Right ventricle myocardium inferior (tissue), 1 donor: ENCODE data around the gene SORCS3. TPM values are rescaled to one million over a fixed set of nuclear protein-coding genes. Genes with fewer than 3 reads are reported as not detected.
A peak's percentile ranks its signal among the peaks of the same experiment; 100 is the strongest.

Experiments
- ATAC-seq: fragments of 200-7000 bp; cut with Tn5 transposase; one replicate; pipeline ENCODE4 v1.9.1; 2020; ENCODE audit warnings: mild to moderate bottlenecking, moderate library complexity
- DNase-seq: peaks from one replicate; pipeline ENCODE4 v3.0.0; 2021; ENCODE audit errors: missing footprints
- intact Hi-C: fragments of 100-400 bp; cut with DNase I; formaldehyde crosslinking; loops from one replicate; pipeline ENCODE4 v1.11.0; 2022
- total RNA-seq: library from RNA; stranded (reverse); fragmentation: NEBNext Ultra II Directional; extraction: Animal tissue kit (Norgen Biotek cat#: 25700); gene quantifications from one replicate; pipeline ENCODE4 v1.2.1, GENCODE V29; 2021
- donor health status: DM: no; HTN: yes; CAD: no; lungs with severe emphysema.

SORCS3 gene
- total RNA-seq, 1 donor from 2014 or later: 0.08 TPM

DNA sequence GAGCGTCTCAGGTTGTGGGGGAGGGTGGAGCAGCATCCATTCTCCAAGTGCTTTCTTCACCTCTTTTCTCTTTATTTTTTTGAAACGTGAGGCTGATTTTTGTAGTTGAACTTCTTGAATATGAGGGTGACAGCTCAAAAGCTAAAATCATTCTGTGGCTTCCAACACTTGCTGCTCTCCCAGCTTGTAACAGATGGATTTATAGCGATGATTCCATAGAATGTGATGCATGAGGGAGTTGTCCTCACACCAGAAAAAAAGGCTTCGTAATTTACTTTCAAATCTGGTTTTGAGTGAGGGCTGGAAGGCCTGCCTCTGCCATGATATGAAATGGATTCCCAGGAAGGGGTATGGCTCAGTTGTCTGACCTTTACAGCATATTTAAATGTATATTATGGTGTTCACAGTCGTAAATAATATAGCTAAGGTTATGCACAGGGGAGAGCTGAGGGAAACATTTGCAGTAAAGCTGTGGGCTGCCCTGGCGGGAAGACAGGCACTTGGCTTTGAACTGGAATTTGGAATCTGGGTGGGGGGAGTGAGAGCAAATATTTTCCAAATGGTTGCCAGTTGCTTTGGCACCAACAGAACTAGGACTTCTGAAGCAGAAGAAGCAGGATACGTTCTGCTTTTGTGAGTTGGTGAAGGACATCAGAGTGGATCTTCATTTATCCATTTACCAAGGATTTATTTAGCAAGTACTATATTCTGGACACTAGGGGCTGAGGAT, 166.7 kb downstream of the SORCS3 start:
- ATAC-seq (no peak), DNase-seq (no peak)
- intact Hi-C loops: no loop called here

DNA sequence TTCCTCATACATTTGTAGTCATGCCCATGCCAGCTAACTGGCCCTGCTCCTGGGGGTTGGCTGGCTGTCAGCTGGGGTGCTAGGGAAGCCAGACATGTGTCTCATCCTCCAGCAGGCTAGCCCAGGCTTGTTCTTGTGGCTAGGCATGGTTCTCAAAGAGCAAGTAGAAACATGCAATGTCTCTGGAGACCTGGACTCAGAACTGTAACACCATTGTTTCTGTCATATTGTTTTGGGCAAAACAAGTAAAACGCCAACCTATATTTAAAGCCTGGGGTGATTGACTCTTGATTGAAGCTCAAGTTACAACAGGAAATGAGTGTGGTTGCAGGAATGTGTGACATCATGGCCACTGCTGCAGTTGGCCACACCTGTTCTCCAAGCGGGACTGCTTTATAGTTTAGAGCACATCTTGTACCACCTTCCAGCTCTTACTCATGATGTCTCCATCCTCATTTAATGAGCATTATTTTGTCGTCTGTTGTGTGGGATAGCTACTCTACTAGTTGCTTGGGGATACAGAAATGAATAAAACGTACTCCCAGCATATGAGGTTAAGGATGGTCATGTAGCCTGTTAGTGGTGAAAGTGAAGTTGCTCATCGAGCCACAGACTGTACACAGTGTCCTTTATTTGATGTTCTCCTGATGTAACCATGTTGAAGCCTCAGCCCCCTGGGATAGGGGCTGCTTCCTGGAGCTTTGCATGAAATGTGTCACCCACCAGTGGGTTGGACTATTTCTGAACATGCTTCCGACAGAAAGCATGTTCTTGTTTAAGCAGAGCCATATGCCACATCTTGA, 168.4 kb downstream of the SORCS3 start:
- intact Hi-C loops: no loop called here
- no peak for ATAC-seq
- no peak for DNase-seq

GRCh38 chr10:104811166-104811565, 170.1 kb downstream of the SORCS3 start:
- ATAC-seq: no peak
- intact Hi-C loops: no loop called here
- DNase-seq: no peak

DNA sequence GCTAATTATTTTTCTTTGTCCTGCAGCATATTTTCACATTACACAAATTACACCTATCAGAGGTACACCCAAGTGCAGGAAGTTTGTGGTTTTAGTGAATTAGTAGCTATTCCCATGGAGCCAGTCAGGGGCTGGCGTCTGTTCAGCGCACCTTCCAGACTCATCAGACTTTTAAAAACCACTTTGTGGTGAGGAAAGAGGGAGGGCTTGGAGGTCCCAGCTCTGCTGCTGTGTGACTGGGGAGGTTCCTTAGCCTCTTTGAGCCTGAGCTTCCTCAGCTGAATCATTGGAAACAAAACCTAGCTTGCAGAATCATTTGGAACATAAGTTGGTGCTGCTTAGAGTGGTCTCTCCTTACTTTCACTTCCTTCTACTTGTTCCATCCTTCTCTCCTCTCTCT, 175.4 kb downstream of the SORCS3 start:
- DNase-seq (no peak), ATAC-seq (no peak)
- intact Hi-C loops: no loop called here

- no peak for DNase-seq
- ATAC-seq: no peak
- intact Hi-C loops: no loop called here
Observed at GRCh38 chr10:104819731-104820130, 178.6 kb downstream of the SORCS3 start.

- intact Hi-C loops: no loop called here
- DNase-seq (no peak), ATAC-seq (no peak)
Observed at GRCh38 chr10:104822088-104822487, 181.0 kb downstream of the SORCS3 start.

DNA sequence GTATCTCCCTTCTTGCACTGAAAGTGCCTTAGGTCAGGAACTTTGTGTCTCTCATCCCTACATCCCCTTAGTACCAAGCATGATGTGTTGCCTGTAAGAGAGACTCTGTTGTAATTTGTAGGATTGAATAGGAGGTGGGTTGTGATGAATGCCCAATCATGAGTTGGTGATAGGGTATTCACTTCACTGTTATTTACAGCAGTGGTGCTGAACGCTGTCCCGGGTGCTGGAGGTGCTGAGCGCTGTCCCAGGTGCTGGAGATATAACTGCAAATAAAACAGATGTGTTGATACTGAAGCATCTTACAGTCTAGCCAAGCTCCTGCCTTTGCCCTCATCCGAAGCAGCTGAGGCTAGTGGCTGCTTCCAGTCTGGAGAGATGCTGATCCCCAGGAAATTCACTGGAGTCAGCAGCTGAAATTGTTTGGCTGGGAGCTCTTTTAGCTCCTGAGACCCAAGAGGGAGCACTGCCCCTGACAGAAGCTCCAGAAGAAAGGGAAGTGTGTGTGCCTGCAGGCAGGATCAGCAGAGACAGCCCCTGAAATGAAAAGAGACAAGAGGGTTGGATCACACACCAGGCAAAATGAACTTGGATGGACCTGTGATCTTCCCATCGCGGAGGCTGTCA, 183.4 kb downstream of the SORCS3 start:
- no peak for ATAC-seq
- DNase-seq: no peak
- intact Hi-C loops: no loop called here

DNA sequence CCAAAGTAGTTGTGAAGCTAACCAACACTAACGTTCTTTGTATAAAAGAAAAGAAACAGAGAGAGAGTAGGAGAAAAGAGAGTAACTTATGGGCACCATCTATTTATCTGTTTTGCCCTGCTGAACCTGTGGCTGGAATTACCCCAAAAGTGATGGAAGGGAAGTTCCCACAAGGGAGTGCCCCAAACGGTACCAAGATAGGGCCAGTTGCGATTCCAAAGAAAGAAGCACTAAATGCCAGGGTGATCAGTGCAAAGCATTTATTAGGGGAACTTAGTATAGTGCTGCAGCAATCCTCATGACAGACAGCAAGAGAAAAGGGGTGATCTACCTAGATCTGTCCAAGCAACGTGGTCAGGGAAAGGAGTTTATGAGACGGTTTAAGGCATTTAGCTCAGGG, 190.2 kb downstream of the SORCS3 start:
- DNase-seq (no peak), ATAC-seq (no peak)
- intact Hi-C loops: no loop called here

DNA sequence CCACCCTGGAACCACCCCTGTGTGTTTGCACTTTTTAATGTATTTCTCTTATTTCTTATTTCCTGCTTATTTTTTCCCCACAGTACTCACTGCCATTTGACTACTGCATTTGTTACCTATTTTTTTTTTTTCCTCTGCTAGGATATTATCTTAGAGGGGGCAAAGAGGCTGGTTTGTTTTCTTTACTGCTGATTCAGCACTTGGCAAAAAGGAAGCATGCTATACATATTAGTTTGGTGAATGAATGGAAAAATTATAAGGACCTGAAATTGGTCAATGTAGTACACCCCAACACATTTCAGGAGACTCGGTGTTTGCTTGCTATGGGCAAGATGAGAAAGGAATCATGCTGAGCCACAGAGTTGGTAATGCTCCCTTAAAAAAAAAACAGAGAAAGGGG, 193.5 kb downstream of the SORCS3 start:
- DNase-seq: no peak
- intact Hi-C loops: no loop called here

DNA sequence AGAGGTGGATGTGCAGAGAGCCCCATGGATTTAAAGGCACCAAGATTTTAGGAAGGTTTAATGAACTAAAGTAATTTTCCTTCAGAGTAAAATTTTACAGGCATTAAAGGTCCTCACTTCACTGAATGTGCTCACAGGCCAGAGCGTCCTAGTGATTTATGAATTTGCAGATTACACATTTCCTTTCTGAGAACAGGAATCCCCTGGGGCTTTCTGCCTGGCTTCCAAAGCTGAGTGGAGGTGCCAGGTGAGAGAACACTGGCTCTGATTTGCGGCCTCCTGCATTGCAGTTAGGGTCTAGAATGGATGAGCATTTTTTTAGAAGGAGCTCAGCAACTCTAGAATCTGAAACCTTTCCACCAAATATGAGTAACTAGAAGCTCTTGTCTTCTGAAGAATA, 194.3 kb downstream of the SORCS3 start:
- ATAC-seq (no peak), DNase-seq (no peak)
- intact Hi-C loops: no loop called here

More for the DNA sequence above, 193.5 kb downstream of the SORCS3 start:
- ATAC-seq: no peak

GRCh38 chr10:104842704-104843103, 201.6 kb downstream of the SORCS3 start:
- ATAC-seq: no peak
- no peak for DNase-seq
- intact Hi-C loops: no loop called here

DNA sequence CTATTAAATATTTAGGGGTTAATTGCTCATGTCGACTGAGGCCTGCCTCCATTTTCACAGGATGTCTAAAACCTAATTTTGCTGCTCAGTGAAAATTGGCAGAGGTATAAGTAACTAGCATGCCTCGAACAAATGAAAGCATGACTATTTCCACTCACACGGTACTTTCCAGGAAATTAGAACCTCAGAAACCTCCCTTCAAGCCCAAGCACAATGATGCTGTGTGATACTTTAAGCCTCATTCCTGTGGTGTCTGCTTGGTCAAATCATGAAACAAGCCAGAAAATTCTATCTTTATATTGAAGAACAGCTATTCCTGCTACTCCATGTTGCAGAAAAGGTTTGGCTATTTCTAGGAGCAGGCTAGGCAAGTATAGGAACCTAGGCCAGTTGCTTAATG, 203.0 kb downstream of the SORCS3 start:
- intact Hi-C loops: no loop called here
- no peak for DNase-seq
- no peak for ATAC-seq

DNA sequence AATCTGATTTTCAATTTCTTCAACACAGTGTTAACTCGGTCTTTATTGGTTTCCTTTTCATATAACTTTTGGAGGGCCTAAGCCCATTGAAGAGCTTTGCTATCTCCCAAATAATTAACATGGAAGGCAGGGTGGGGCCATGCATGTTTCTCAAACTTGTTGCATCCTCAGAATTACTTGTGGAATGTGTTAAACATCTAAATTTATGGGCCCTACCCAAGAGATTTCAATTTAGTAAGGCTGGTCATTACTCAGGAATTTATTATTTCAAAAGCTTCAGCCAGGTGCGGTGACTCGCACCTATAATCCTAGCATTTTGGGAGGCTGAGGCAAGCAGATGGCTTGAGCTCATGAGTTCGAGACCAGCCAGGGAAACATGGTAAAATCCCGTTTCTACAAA, 208.9 kb downstream of the SORCS3 start:
- ATAC-seq (no peak), DNase-seq (no peak)
- intact Hi-C loops: no loop called here

DNA sequence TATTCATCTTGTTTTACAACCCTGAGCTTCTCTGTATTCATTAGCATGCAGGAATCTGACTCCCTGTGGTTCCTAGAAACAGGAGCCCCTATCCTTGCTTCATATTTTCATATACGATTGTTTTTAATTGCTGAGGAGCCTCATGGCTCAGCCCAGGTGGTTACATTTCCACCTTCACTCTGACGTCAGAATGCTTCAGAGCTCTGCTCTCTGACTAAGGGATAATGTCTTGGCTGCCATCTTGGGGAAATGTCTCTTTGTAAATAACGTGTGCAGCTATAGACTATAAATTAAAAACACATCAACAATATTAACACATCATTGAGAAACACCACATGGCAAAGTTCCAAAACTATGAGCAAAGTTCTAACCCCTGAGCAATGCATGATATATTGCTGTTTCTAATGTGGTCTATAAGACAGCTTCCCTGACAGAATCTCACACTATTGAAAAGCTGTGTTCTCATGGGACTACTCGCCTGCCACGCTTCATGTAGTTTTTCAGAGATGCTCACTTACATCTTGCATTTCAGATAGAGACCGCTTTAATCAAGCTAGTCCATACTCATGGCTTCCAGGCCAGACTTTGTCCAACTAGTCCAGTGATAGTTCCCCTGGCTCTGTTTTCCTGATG, 227.0 kb downstream of the SORCS3 start:
- no peak for DNase-seq
- no peak for ATAC-seq
- intact Hi-C loops: no loop called here

- intact Hi-C loops: no loop called here
- DNase-seq (no peak), ATAC-seq (no peak)
Observed at GRCh38 chr10:104872691-104873090, 231.6 kb downstream of the SORCS3 start.

GRCh38 chr10:104873161-104873560, 232.1 kb downstream of the SORCS3 start:
- intact Hi-C loops: no loop called here
- DNase-seq (no peak), ATAC-seq (no peak)

GRCh38 chr10:104875561-104875960, 234.5 kb downstream of the SORCS3 start:
- intact Hi-C loops: no loop called here
- no peak for DNase-seq
- ATAC-seq: no peak

DNA sequence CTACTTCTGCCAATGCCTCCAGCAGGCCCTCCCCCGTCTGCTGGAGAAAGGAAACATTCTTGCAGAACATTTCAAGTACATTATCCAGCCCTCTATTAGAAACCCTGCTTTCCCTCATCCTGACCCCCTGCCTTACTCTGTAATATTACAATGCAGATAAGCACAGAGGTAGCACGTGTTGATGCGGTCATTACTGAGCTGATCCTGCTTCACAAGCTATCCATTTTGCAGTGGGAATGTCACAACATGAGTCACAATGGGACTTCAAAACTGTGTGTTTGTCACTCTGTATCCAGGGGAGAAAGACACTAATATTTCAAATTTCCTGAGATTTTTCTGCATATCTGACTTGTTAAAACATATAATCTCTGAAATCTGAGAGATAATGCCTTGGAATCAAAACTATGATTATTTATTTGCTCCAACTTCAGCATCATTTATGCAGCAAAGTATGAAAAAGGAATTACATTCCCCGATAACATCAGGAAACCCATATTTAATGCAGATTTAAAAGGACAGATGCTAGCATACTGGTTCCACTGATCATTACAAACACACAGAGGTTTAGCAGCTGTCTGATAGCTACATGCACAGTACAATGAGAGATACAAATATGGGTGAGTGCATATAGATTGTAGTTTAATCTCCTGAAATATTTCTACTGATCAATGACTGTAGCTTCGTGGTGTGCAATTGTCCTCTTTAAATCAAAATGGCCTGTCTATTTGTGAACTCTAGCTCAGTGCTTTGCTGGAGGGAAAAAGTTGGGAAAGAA, 239.7 kb downstream of the SORCS3 start:
- ATAC-seq: no peak
- DNase-seq: peak; percentile 66
- intact Hi-C loops: no loop called here

DNA sequence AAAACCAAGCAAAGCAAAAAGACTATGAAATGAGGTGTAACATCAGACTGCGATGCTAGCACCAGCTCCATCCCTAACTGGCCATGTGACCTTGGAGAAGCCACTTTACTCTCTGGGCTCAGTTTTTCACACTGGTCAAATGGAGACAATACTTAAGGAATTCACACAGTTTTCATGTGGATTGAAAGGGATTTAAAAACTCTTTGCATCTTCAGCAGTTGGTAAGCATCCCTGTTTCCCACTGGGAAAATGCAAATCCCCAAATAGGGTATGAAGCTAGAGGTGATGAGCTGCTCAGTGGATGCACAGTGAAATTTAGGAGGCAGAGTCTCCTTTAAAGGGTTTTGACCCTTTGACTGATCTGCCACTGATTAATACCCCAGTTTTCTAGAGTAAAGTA, 240.7 kb downstream of the SORCS3 start:
- no peak for ATAC-seq
- intact Hi-C loops: no loop called here
- no peak for DNase-seq
